WTC11 (cell line): Measurements from ENCODE around the gene SBF2. TPM values are rescaled to one million over a fixed set of nuclear protein-coding genes. Genes with fewer than 3 reads are reported as not detected.

Experiments used
- ATAC-seq: fragments of 200-7000 bp; cut with Tn5 transposase; 2 replicates; pipeline ENCODE4 v1.10.0; 2021; ENCODE audit warnings: mild to moderate bottlenecking, moderate library complexity
- CTCF ChIA-PET: fragments of 300-600 bp; sonication (Branson Sonifier 250); formaldehyde crosslinking; loops from one replicate; lab custom pipeline; 2021; ENCODE audit warnings: antibody characterized with exemption; lab: Charles Lee
- POLR2A ChIA-PET: fragments of 350-600 bp; sonication (Branson Sonifier 250); formaldehyde crosslinking; loops from one replicate; lab custom pipeline; 2021; ENCODE audit warnings: antibody characterized with exemption; lab: Charles Lee
- DNase-seq: peaks from one replicate; pipeline ENCODE4 v3.0.0; 2021; ENCODE audit warnings: low spot score
- H3K27ac Mint-ChIP-seq: 2 replicates; pipeline ENCODE4 v1.8.0; 2021; ENCODE audit warnings: mixed read lengths
- H3K27me3 Mint-ChIP-seq: 2 replicates; pipeline ENCODE4 v1.8.0; 2021; ENCODE audit warnings: low read depth, mild to moderate bottlenecking, moderate library complexity, mixed read lengths
- H3K36me3 Mint-ChIP-seq: 2 replicates; pipeline ENCODE4 v1.8.0; 2021; ENCODE audit warnings: mixed read lengths
- H3K4me1 Mint-ChIP-seq: 2 replicates; pipeline ENCODE4 v1.8.0; 2022; ENCODE audit warnings: mixed read lengths
- H3K4me3 Mint-ChIP-seq: 2 replicates; pipeline ENCODE4 v1.8.0; 2021; ENCODE audit warnings: mild to moderate bottlenecking, moderate library complexity, mixed read lengths
- H3K9me3 Mint-ChIP-seq: 2 replicates; pipeline ENCODE4 v1.8.0; 2021; ENCODE audit warnings: mixed read lengths
- CREM ChIP-seq: sonication (generic); formaldehyde crosslinking; IDR thresholded peaks from 2 replicates; pipeline ENCODE4 v1.8.1; 2022; ENCODE audit warnings: mild to moderate bottlenecking, missing genetic modification reagents, moderate library complexity
- GABPB1 ChIP-seq: sonication (generic); formaldehyde crosslinking; IDR thresholded peaks from 2 replicates; pipeline ENCODE4 v1.8.1; 2023; ENCODE audit warnings: mild to moderate bottlenecking, missing genetic modification reagents
- GTF2I ChIP-seq: fragments of 250-450 bp; sonication (Bioruptor Pico); conservative IDR thresholded peaks from 2 replicates; pipeline ENCODE4 v1.4.0; 2021; ENCODE audit warnings: mild to moderate bottlenecking
- NR3C1 ChIP-seq: sonication (generic); formaldehyde crosslinking; conservative IDR thresholded peaks from 2 replicates; pipeline ENCODE4 v1.8.1; 2023; ENCODE audit warnings: low read depth, mild to moderate bottlenecking, missing genetic modification reagents
- OVOL2 ChIP-seq: fragments of 250-450 bp; sonication (Bioruptor Pico); IDR thresholded peaks from 2 replicates; pipeline ENCODE4 v1.9.0; 2021; ENCODE audit warnings: mild to moderate bottlenecking, borderline replicate concordance
- SMAD3 ChIP-seq: sonication (generic); formaldehyde crosslinking; IDR thresholded peaks from 2 replicates; pipeline ENCODE4 v1.8.0; 2022; ENCODE audit warnings: missing genetic modification reagents, mild to moderate bottlenecking, borderline replicate concordance
- SP1 ChIP-seq: sonication (generic); formaldehyde crosslinking; conservative IDR thresholded peaks from 2 replicates; pipeline ENCODE4 v1.8.1; 2022; ENCODE audit warnings: missing genetic modification reagents
- TEAD1 ChIP-seq: sonication (generic); formaldehyde crosslinking; IDR thresholded peaks from 2 replicates; pipeline ENCODE4 v1.8.0; 2022; ENCODE audit warnings: mild to moderate bottlenecking, missing genetic modification reagents
- TEAD4 ChIP-seq: sonication (generic); formaldehyde crosslinking; IDR thresholded peaks from 2 replicates; pipeline ENCODE4 v1.8.0; 2022; ENCODE audit warnings: mild to moderate bottlenecking, missing genetic modification reagents
- total RNA-seq: library from RNA; stranded (reverse); gene quantifications from 3 replicates; pipeline ENCODE4 v1.2.3, GENCODE V29; 2021
- TF ChIP-seq, protein P1 (sequence below): fragments of 200-600 bp; IDR thresholded peaks from 2 replicates; pipeline ENCODE4 v1.8.0; 2022; ENCODE audit warnings: antibody characterized with exemption
- TF ChIP-seq, protein P2 (sequence below): sonication (generic); formaldehyde crosslinking; IDR thresholded peaks from 2 replicates; pipeline ENCODE4 v1.8.1; 2023; ENCODE audit warnings: mild to moderate bottlenecking, missing genetic modification reagents
- TF ChIP-seq, protein P3 (sequence below): sonication (generic); formaldehyde crosslinking; IDR thresholded peaks from 2 replicates; pipeline ENCODE4 v1.8.0; 2022; ENCODE audit warnings: mild to moderate bottlenecking, missing genetic modification reagents
- TF ChIP-seq, protein P4 (sequence below): sonication (generic); formaldehyde crosslinking; IDR thresholded peaks from 2 replicates; pipeline ENCODE4 v1.8.1; 2022; ENCODE audit warnings: low read depth, mild to moderate bottlenecking, moderate library complexity, missing genetic modification reagents, borderline replicate concordance
- TF ChIP-seq, protein P5 (sequence below): fragments of 250-450 bp; sonication (Bioruptor Pico); conservative IDR thresholded peaks from 2 replicates; pipeline ENCODE4 v1.9.0; 2021; ENCODE audit warnings: mild to moderate bottlenecking
- TF ChIP-seq, protein P6 (sequence below): fragments of 250-450 bp; sonication (Bioruptor Pico); IDR thresholded peaks from 2 replicates; pipeline ENCODE4 v1.9.0; 2021; ENCODE audit warnings: mild to moderate bottlenecking
- TF ChIP-seq, protein P7 (sequence below): sonication (generic); formaldehyde crosslinking; IDR thresholded peaks from 2 replicates; pipeline ENCODE4 v1.8.0; 2023; ENCODE audit warnings: missing genetic modification reagents, mild to moderate bottlenecking, borderline replicate concordance

The SBF2 gene
- total RNA-seq, 1 experiment from 2014 or later = 47.6 TPM

DNA sequence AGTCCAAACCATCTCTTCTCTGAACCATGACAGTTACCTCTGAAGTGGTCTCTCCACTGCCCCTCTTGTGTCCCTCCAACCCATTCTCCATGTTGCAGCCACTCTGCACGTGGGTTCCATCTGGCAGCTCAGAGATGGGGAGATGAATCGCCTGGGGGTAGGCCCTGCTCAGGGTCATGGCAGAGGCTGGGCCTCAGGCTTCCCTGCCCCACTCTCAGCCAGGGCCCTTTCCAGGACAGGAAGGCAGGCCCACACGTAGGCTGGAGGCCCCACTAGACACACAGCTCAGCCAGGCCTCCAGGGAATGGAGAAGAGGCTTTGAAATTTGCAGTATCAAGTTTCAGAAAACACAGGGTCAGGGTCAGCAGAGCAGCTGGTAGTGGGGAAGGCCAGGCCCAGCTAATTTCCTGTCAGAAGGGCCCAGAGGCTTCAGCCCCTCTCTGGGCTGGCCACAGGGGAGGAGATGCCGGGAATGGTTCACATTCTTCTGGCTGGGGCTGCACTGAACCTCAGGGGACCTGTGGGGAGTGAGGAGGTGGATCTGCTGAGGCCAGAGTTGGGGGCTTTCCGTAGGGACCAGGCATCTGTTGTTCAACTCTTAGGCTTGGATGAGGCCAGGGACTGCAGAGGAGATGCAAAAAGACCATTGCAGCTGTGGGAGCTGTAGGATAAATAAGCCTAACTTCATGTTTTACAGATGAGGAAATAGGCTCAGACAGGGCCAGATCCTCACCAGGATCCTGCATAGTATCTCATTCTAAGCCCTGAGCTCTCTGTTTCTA is 528.5 kb downstream of the SBF2 start:
- peak; percentile 61 for DNase-seq
- Mint-ChIP-seq H3K36me3 (no peaks in the 10 kb centered on the region), H3K9me3 (peaks cover 11% of the 10 kb centered on the region), H3K27ac (peak overlapping the region; percentile 26)
- peak; percentile 95 for ATAC-seq
- TF ChIP-seq TEAD1 (CRISPR knock-in tag) (peak; percentile 62; the same call in 1 of the 2 replicates), GABPB1 (CRISPR knock-in tag) (peak; percentile 74), NR3C1 (CRISPR knock-in tag) (no peak), SP1 (CRISPR knock-in tag) (0 out of 2 replicates have a peak, but pooled peaks have one; percentile 41), TEAD4 (CRISPR knock-in tag) (peak; percentile 34; the same call in 1 of the 2 replicates)
- TF ChIP-seq, all 79 proteins: peak for 4
- ChIA-PET POLR2A (no interaction called here), CTCF (interaction anchor here (1.4 to 2.3 kb wide), 3 partner anchors 17 to 601 kb away, joined by 4 to 8 read pairs (median 5); no protein-coding TSS in a partner anchor)
- peaks cover 18% of the 10 kb centered on the region for H3K4me1 Mint-ChIP-seq
- H3K4me3 Mint-ChIP-seq = no peak overlapping the region
- no peaks in the 10 kb centered on the region for H3K27me3 Mint-ChIP-seq

DNA sequence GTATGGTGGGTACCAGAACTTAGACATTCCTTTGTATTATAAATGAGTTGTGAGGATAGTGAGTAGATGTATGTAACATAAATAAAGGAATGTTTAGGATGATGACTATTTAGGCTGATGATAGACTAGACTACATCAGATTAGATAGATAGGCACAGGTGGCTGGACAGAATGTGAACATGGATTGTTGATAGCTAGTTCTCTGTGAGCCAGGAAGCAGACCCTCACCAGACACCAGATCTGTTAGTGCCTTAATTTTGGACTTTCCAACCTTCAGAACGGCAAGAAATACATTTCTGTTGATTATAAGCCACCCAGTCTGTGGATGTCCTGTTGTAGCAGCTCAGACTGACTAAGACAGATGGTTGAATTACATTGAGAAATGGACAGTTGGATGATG is 530.7 kb downstream of the SBF2 start:
- no peak for DNase-seq
- no peak for ATAC-seq
- Mint-ChIP-seq H3K9me3 (peaks cover 11% of the 10 kb centered on the region), H3K27ac (no peak overlapping the region), H3K27me3 (0 out of 2 replicates have a peak, but pooled peaks cover 3% of the 10 kb centered on the region), H3K4me3 (no peak overlapping the region), H3K4me1 (peaks cover 27% of the 10 kb centered on the region), H3K36me3 (no peaks in the 10 kb centered on the region)
- ChIA-PET CTCF (no interaction called here), POLR2A (no interaction called here)
- TF ChIP-seq SMAD3 (CRISPR knock-in tag) (no peak), CREM (no peak), GABPB1 (CRISPR knock-in tag) (no peak), GTF2I (CRISPR knock-in tag) (no peak), OVOL2 (CRISPR knock-in tag) (no peak)
- TF ChIP-seq, protein P1, sequence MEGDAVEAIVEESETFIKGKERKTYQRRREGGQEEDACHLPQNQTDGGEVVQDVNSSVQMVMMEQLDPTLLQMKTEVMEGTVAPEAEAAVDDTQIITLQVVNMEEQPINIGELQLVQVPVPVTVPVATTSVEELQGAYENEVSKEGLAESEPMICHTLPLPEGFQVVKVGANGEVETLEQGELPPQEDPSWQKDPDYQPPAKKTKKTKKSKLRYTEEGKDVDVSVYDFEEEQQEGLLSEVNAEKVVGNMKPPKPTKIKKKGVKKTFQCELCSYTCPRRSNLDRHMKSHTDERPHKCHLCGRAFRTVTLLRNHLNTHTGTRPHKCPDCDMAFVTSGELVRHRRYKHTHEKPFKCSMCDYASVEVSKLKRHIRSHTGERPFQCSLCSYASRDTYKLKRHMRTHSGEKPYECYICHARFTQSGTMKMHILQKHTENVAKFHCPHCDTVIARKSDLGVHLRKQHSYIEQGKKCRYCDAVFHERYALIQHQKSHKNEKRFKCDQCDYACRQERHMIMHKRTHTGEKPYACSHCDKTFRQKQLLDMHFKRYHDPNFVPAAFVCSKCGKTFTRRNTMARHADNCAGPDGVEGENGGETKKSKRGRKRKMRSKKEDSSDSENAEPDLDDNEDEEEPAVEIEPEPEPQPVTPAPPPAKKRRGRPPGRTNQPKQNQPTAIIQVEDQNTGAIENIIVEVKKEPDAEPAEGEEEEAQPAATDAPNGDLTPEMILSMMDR = no peak
- TF ChIP-seq, protein P2, sequence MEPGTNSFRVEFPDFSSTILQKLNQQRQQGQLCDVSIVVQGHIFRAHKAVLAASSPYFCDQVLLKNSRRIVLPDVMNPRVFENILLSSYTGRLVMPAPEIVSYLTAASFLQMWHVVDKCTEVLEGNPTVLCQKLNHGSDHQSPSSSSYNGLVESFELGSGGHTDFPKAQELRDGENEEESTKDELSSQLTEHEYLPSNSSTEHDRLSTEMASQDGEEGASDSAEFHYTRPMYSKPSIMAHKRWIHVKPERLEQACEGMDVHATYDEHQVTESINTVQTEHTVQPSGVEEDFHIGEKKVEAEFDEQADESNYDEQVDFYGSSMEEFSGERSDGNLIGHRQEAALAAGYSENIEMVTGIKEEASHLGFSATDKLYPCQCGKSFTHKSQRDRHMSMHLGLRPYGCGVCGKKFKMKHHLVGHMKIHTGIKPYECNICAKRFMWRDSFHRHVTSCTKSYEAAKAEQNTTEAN (CRISPR knock-in tag) = no peak
- TF ChIP-seq, protein P3, sequence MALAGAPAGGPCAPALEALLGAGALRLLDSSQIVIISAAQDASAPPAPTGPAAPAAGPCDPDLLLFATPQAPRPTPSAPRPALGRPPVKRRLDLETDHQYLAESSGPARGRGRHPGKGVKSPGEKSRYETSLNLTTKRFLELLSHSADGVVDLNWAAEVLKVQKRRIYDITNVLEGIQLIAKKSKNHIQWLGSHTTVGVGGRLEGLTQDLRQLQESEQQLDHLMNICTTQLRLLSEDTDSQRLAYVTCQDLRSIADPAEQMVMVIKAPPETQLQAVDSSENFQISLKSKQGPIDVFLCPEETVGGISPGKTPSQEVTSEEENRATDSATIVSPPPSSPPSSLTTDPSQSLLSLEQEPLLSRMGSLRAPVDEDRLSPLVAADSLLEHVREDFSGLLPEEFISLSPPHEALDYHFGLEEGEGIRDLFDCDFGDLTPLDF = no peak
- TF ChIP-seq, protein P4, sequence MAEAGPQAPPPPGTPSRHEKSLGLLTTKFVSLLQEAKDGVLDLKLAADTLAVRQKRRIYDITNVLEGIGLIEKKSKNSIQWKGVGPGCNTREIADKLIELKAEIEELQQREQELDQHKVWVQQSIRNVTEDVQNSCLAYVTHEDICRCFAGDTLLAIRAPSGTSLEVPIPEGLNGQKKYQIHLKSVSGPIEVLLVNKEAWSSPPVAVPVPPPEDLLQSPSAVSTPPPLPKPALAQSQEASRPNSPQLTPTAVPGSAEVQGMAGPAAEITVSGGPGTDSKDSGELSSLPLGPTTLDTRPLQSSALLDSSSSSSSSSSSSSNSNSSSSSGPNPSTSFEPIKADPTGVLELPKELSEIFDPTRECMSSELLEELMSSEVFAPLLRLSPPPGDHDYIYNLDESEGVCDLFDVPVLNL (CRISPR knock-in tag) = no peak
- TF ChIP-seq, protein P5, sequence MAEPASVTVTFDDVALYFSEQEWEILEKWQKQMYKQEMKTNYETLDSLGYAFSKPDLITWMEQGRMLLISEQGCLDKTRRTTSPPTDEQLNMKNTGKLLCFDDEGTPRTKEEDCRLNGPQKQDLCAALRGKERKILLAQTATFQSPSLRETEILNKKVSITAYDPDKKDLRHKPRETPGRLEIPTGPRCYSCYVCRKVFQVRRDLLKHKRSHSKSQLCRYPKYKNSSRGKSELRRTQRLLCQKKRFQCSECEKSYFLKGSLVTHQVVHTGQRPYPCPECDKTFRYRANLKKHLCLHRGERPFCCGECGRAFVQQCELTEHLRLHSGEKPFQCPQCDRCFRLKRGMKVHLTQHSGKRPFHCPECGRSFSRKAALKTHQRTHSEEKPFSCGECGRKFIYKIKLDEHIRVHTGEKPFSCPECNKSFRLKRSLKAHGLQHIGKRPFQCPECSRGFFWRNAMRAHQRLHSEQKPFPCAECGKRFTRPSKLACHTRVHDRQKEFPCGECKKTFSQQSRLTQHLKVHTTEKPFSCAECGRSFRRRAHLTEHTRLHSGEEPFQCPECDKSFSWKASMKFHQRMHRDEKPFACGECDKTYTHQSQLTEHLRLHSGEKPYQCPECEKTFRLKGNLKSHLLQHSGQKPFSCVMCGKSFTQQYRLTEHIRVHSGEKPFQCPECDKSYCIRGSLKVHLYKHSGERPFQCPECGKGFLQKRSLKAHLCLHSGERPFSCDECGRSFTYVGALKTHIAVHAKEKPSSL (CRISPR knock-in tag) = no peak
- TF ChIP-seq, protein P6, sequence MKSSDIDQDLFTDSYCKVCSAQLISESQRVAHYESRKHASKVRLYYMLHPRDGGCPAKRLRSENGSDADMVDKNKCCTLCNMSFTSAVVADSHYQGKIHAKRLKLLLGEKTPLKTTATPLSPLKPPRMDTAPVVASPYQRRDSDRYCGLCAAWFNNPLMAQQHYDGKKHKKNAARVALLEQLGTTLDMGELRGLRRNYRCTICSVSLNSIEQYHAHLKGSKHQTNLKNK (CRISPR knock-in tag) = no peak
- TF ChIP-seq, protein P7, sequence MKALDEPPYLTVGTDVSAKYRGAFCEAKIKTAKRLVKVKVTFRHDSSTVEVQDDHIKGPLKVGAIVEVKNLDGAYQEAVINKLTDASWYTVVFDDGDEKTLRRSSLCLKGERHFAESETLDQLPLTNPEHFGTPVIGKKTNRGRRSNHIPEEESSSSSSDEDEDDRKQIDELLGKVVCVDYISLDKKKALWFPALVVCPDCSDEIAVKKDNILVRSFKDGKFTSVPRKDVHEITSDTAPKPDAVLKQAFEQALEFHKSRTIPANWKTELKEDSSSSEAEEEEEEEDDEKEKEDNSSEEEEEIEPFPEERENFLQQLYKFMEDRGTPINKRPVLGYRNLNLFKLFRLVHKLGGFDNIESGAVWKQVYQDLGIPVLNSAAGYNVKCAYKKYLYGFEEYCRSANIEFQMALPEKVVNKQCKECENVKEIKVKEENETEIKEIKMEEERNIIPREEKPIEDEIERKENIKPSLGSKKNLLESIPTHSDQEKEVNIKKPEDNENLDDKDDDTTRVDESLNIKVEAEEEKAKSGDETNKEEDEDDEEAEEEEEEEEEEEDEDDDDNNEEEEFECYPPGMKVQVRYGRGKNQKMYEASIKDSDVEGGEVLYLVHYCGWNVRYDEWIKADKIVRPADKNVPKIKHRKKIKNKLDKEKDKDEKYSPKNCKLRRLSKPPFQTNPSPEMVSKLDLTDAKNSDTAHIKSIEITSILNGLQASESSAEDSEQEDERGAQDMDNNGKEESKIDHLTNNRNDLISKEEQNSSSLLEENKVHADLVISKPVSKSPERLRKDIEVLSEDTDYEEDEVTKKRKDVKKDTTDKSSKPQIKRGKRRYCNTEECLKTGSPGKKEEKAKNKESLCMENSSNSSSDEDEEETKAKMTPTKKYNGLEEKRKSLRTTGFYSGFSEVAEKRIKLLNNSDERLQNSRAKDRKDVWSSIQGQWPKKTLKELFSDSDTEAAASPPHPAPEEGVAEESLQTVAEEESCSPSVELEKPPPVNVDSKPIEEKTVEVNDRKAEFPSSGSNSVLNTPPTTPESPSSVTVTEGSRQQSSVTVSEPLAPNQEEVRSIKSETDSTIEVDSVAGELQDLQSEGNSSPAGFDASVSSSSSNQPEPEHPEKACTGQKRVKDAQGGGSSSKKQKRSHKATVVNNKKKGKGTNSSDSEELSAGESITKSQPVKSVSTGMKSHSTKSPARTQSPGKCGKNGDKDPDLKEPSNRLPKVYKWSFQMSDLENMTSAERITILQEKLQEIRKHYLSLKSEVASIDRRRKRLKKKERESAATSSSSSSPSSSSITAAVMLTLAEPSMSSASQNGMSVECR (CRISPR knock-in tag) = no peak
